GM23338 (cell line): ENCODE data around the gene PKLR. TPM values are rescaled to one million over a fixed set of nuclear protein-coding genes. Genes with fewer than 3 reads are reported as not detected.

Experiments used
- ATAC-seq: fragments of 200-7000 bp; cut with Tn5 transposase; 3 replicates; pipeline ENCODE4 v1.9.1; 2020
- DNase-seq: peaks from one replicate; pipeline ENCODE4 v3.0.0-alpha.2; 2015; ENCODE audit warnings: low spot score
- H2AFZ ChIP-seq: fragments of 200-600 bp; sonication (generic); 2 replicates; pipeline ENCODE4 v1.8.0; 2016; ENCODE audit warnings: antibody characterized with exemption, mild to moderate bottlenecking, moderate library complexity
- H3F3A ChIP-seq: fragments of 200-600 bp; sonication (generic); replicated peaks from 2 replicates; pipeline ENCODE4 v1.8.0; 2017; ENCODE audit warnings: antibody characterized with exemption, mixed run types, low read depth
- H3K27ac ChIP-seq: fragments of 200-600 bp; sonication (generic); 2 replicates; pipeline ENCODE4 v1.6.1; 2016; ENCODE audit warnings: low read depth
- H3K27me3 ChIP-seq: fragments of 200-600 bp; sonication (generic); 2 replicates; pipeline ENCODE4 v1.8.0; 2016; ENCODE audit warnings: mild to moderate bottlenecking, mixed run types, moderate library complexity; ENCODE audit not compliant: insufficient read depth
- H3K36me3 ChIP-seq: fragments of 200-600 bp; sonication (generic); 2 replicates; pipeline ENCODE4 v1.8.0; 2016; ENCODE audit warnings: mild to moderate bottlenecking; ENCODE audit not compliant: insufficient read depth
- H3K4me1 ChIP-seq: fragments of 200-600 bp; sonication (generic); 2 replicates; pipeline ENCODE4 v1.8.0; 2016; ENCODE audit warnings: mild to moderate bottlenecking, moderate library complexity; ENCODE audit not compliant: insufficient read depth
- H3K4me2 ChIP-seq: fragments of 200-600 bp; sonication (generic); 2 replicates; pipeline ENCODE4 v1.7.1; 2017; ENCODE audit warnings: mixed run types
- H3K4me3 ChIP-seq: fragments of 200-600 bp; sonication (generic); 2 replicates; pipeline ENCODE4 v1.6.1; 2016; ENCODE audit warnings: mixed run types
- H3K79me2 ChIP-seq: fragments of 200-600 bp; sonication (generic); replicated peaks from 2 replicates; pipeline ENCODE4 v1.8.0; 2017; ENCODE audit warnings: mild to moderate bottlenecking; ENCODE audit not compliant: insufficient read depth
- H3K9me2 ChIP-seq: fragments of 200-600 bp; sonication (generic); 2 replicates; pipeline ENCODE4 v1.8.0; 2017; ENCODE audit not compliant: insufficient read depth
- H4K20me1 ChIP-seq: fragments of 200-600 bp; sonication (generic); replicated peaks from 2 replicates; pipeline ENCODE4 v1.8.0; 2017; ENCODE audit warnings: mild to moderate bottlenecking; ENCODE audit not compliant: insufficient read depth
- H3K27ac Mint-ChIP-seq: 2 replicates; pipeline ENCODE4 v1.8.0; 2020; ENCODE audit warnings: inconsistent platforms, mild to moderate bottlenecking, moderate library complexity, mixed read lengths
- H3K27me3 Mint-ChIP-seq: 3 replicates; pipeline ENCODE4 v1.8.0; 2022; ENCODE audit warnings: low read depth, mild to moderate bottlenecking, moderate library complexity, mixed read lengths, inconsistent platforms; ENCODE audit not compliant: insufficient read depth, poor library complexity
- H3K36me3 Mint-ChIP-seq: 3 replicates; pipeline ENCODE4 v1.8.0; 2021; ENCODE audit warnings: low read depth, mild to moderate bottlenecking, inconsistent platforms, moderate library complexity, mixed read lengths
- H3K4me1 Mint-ChIP-seq: 3 replicates; pipeline ENCODE4 v1.8.0; 2020; ENCODE audit warnings: mild to moderate bottlenecking, inconsistent platforms, mixed read lengths
- H3K4me3 Mint-ChIP-seq: 3 replicates; pipeline ENCODE4 v1.8.0; 2021; ENCODE audit warnings: moderate library complexity, mild to moderate bottlenecking, inconsistent platforms, mixed read lengths
- H3K9me3 Mint-ChIP-seq: 3 replicates; pipeline ENCODE4 v1.8.0; 2020; ENCODE audit warnings: moderate library complexity, mild to moderate bottlenecking, inconsistent platforms, mixed read lengths
- CREB1 ChIP-seq: fragments of 250-450 bp; sonication (Bioruptor Pico); IDR thresholded peaks from 2 replicates; pipeline ENCODE4 v1.5.0; 2020; ENCODE audit warnings: low read depth, mild to moderate bottlenecking, moderate library complexity
- CTCF ChIP-seq, 2 experiments: fragments of 200-600 bp in 1 of 2; sonication (generic) in 1 of 2; conservative IDR thresholded peaks; 2 replicates each; pipeline versions ENCODE4 v1.5.1 to v1.6.1; 2016 to 2017; ENCODE audit warnings: antibody characterized with exemption in 2 of 2, low read depth in 2 of 2, mild to moderate bottlenecking in 2 of 2, moderate library complexity in 1 of 2
- ETS1 ChIP-seq: IDR thresholded peaks from 2 replicates; pipeline ENCODE4 v1.6.1; 2016; ENCODE audit warnings: antibody characterized with exemption
- EZH2 ChIP-seq: fragments of 200-600 bp; sonication (generic); IDR thresholded peaks from one replicate; pipeline ENCODE4 v1.8.0; 2017; ENCODE audit warnings: antibody characterized with exemption, mild to moderate bottlenecking, low read depth; ENCODE audit not compliant: unreplicated experiment
- EZH2phosphoT487 ChIP-seq: fragments of 200-600 bp; sonication (generic); IDR thresholded peaks from one replicate; pipeline ENCODE4 v1.8.1; 2018; ENCODE audit warnings: antibody characterized with exemption; ENCODE audit not compliant: unreplicated experiment
- JUNB ChIP-seq: IDR thresholded peaks from one replicate; pipeline ENCODE4 v1.6.1; 2016; ENCODE audit warnings: antibody characterized with exemption; ENCODE audit not compliant: unreplicated experiment
- NANOG ChIP-seq: IDR thresholded peaks from 2 replicates; pipeline ENCODE4 v1.6.1; 2016; ENCODE audit warnings: antibody characterized with exemption, borderline replicate concordance
- POLR2AphosphoS5 ChIP-seq: IDR thresholded peaks from 2 replicates; pipeline ENCODE4 v1.6.1; 2016; ENCODE audit warnings: antibody characterized with exemption, low read depth
- REST ChIP-seq: IDR thresholded peaks from one replicate; pipeline ENCODE4 v1.6.1; 2018; ENCODE audit warnings: antibody characterized with exemption; ENCODE audit not compliant: unreplicated experiment
- STAT1 ChIP-seq: IDR thresholded peaks from one replicate; pipeline ENCODE4 v1.6.1; 2016; ENCODE audit warnings: antibody characterized with exemption; ENCODE audit not compliant: unreplicated experiment
- ZNF114 ChIP-seq: fragments of 250-450 bp; sonication (Bioruptor Pico); IDR thresholded peaks from 2 replicates; pipeline ENCODE4 v1.5.0; 2020; ENCODE audit warnings: mild to moderate bottlenecking, moderate library complexity
- ZNF331 ChIP-seq: fragments of 250-450 bp; sonication (Bioruptor Pico); IDR thresholded peaks from 2 replicates; pipeline ENCODE4 v1.5.0; 2020; ENCODE audit warnings: low read depth, mild to moderate bottlenecking, moderate library complexity
- polyA plus RNA-seq: library from polyadenylated mRNA; unstranded; fragments of >200 nt; fragmentation: Nextera tagmentation; extraction: Ambion mirVana; gene quantifications from 2 replicates; pipeline ENCODE4 v1.2.1, GENCODE V29; 2016
- total RNA-seq: library from RNA; depleted of rRNA; stranded (reverse); fragments of >200 nt; shearing (Covaris generic); gene quantifications from 2 replicates; pipeline ENCODE4 v1.2.3, GENCODE V29; 2014

PKLR gene
- total and polyA plus RNA-seq, 2 experiments from 2014 or later, result 2.0 to 3.7 TPM

- H3K4me2 ChIP-seq, result peak overlapping the region; percentile 99
- peaks cover 7% of the 10 kb centered on the region for H3K27me3 ChIP-seq
- Mint-ChIP-seq H3K36me3 (peaks cover 30% of the 10 kb centered on the region), H3K27me3 (peaks cover 24% of the 10 kb centered on the region), H3K9me3 (no peaks in the 10 kb centered on the region), H3K27ac (no peak overlapping the region), H3K4me1 (peaks cover 41% of the 10 kb centered on the region), H3K4me3 (peak overlapping the region; percentile 81)
- peaks cover 48% of the 10 kb centered on the region for H3F3A ChIP-seq
- peaks cover 13% of the 10 kb centered on the region for H4K20me1 ChIP-seq
- ATAC-seq (no peak), DNase-seq (peak; percentile 32)
- peaks cover 28% of the 10 kb centered on the region for H3K4me1 ChIP-seq
- TF ChIP-seq CREB1 (CRISPR knock-in tag) (peak; percentile 52; the same call in 1 of the 2 replicates), ZNF331 (CRISPR knock-in tag) (no peak)
- H3K79me2 ChIP-seq, result 0 out of 2 replicates have a peak, but pooled peaks cover 5% of the 10 kb centered on the region
- H2AFZ ChIP-seq, result peak overlapping the region; percentile 38; the same call in 1 of the 2 replicates
- H3K27ac ChIP-seq, result no peak overlapping the region
- no peaks in the 10 kb centered on the region for H3K9me2 ChIP-seq
- H3K36me3 ChIP-seq, result peaks cover 24% of the 10 kb centered on the region
- peak overlapping the region; percentile 99 for H3K4me3 ChIP-seq
Measured at GRCh38 chr1:155322571-155322952, 21.3 kb upstream of the PKLR start.

GRCh38 chr1:155321639-155322503, 20.6 kb upstream of the PKLR start:
- DNase-seq, result peak; percentile 46
- ATAC-seq, result no peak
- Mint-ChIP-seq H3K36me3 (peaks cover 26% of the 10 kb centered on the region), H3K4me3 (peak overlapping the region; percentile 81), H3K27me3 (peaks cover 24% of the 10 kb centered on the region), H3K9me3 (no peaks in the 10 kb centered on the region), H3K4me1 (peaks cover 41% of the 10 kb centered on the region), H3K27ac (no peak overlapping the region)
- Histone ChIP-seq H3K36me3 (peaks cover 24% of the 10 kb centered on the region), H4K20me1 (peaks cover 19% of the 10 kb centered on the region), H3K4me2 (peak overlapping the region; percentile 99), H3K27ac (no peak overlapping the region), H3K4me1 (peaks cover 28% of the 10 kb centered on the region), H3F3A (peaks cover 54% of the 10 kb centered on the region), H3K9me2 (no peaks in the 10 kb centered on the region), H2AFZ (no peak overlapping the region; the same call in 1 of the 2 replicates), H3K79me2 (no peaks in the 10 kb centered on the region), H3K27me3 (peaks cover 7% of the 10 kb centered on the region), H3K4me3 (peak overlapping the region; percentile 99)
- TF ChIP-seq EZH2, result no peak
- no peak for TF ChIP-seq CTCF (conservative IDR thresholded peaks at IDR 0.05; ENCODE audit: low read depth in 2 of 2)
- no peak for TF ChIP-seq REST
- no peak for TF ChIP-seq ETS1
- TF ChIP-seq ZNF331 (CRISPR knock-in tag), result no peak
- TF ChIP-seq JUNB, result no peak
- TF ChIP-seq STAT1, result no peak
- no peak for TF ChIP-seq EZH2phosphoT487
- no peak for TF ChIP-seq ZNF114 (CRISPR knock-in tag)
- no peak for TF ChIP-seq POLR2AphosphoS5
- no peak for TF ChIP-seq NANOG
- TF ChIP-seq CREB1 (CRISPR knock-in tag), result no peak
